ENCODE data around the gene TTI1.

The TTI1 gene

DNA sequence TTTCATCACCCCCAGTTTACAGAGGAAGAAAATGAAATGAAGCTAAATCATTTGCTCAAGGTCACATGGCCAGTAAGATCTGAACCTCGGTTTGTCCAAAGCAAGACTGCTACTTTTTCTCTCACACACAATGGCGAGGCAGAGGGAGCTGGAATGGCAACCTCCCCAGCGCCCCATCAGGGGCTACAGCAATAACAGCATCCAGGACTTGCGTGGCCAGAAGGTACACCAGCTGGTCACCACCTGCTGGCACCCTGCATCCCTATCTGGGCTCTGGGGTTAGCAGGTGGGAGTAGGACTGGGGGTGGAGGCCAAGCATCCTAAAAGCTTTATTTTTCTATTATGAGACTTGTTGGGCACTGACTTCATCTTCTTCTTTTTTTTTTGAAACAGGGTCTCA lies 41.3 kb downstream of the TTI1 start:
- no peak overlapping the region for H2AFZ ChIP-seq (ENCODE audit: low read length)
- H2BK120ac ChIP-seq (ENCODE audit: low read depth, low read length): no peak overlapping the region
- peaks cover 31 to 95% of the 10 kb centered on the region in 2 donors for H3K36me3 ChIP-seq (replicated peaks in 1 of 2; ENCODE audit: control insufficient read depth in 2 of 2, insufficient read depth in 2 of 2, low read length in 2 of 2)
- no peak overlapping the region for H3K23ac ChIP-seq (ENCODE audit: low read depth, low read length, poor library complexity)
- no peak overlapping the region for H3K4me3 ChIP-seq (ENCODE audit: low read length in 2 of 2)
- H3K4me1 ChIP-seq (ENCODE audit: control insufficient read depth in 2 of 2, insufficient read depth in 1 of 2, low read depth in 1 of 2, low read length in 2 of 2): peaks cover 8 to 9% of the 10 kb centered on the region in 2 donors
- H4K8ac ChIP-seq (ENCODE audit: low read depth, low read length): no peak overlapping the region
- H3K79me1 ChIP-seq (ENCODE audit: low read depth, low read length): no peaks in the 10 kb centered on the region
- H3K18ac ChIP-seq (ENCODE audit: low read length): peak overlapping the region; percentile 41
- H2AK5ac ChIP-seq (ENCODE audit: low read depth, low read length): no peak overlapping the region
- H3K4me2 ChIP-seq (ENCODE audit: insufficient read depth, low read length, poor library complexity, severe bottlenecking): no peak overlapping the region
- H3K9me3 ChIP-seq (replicated peaks in 1 of 2; ENCODE audit: control insufficient read depth in 2 of 2, insufficient read depth in 1 of 2, low read depth in 1 of 2, low read length in 2 of 2): no peaks in the 10 kb centered on the region
- H3K14ac ChIP-seq (ENCODE audit: low read length): no peak overlapping the region
- H3K27me3 ChIP-seq (ENCODE audit: control insufficient read depth in 3 of 3, insufficient read depth in 3 of 3, low read depth in 1 of 3, low read length in 3 of 3): no peaks in the 10 kb centered on the region
- DNase-seq (ENCODE audit: low spot score): no peak
- no peak overlapping the region for H3K4ac ChIP-seq (ENCODE audit: low read length)
- no peak overlapping the region for H3K9ac ChIP-seq (ENCODE audit: low read depth, low read length, poor library complexity)
- no peak overlapping the region for H4K91ac ChIP-seq (ENCODE audit: low read depth, low read length, poor library complexity)
- no peak overlapping the region for H2BK12ac ChIP-seq (ENCODE audit: low read length)
- H2BK15ac ChIP-seq (ENCODE audit: low read length): no peak overlapping the region
- no peak overlapping the region for H3K27ac ChIP-seq (replicated peaks; ENCODE audit: low read length)
- H2BK5ac ChIP-seq (ENCODE audit: low read length): no peak overlapping the region
- WGBS, 2 donors (ENCODE audit: extremely low coverage in 2 of 2, insufficient read length in 2 of 2, insufficient replicate concordance in 1 of 2): no CpG with 5 or more reads among the region's 4 CpGs

DNA sequence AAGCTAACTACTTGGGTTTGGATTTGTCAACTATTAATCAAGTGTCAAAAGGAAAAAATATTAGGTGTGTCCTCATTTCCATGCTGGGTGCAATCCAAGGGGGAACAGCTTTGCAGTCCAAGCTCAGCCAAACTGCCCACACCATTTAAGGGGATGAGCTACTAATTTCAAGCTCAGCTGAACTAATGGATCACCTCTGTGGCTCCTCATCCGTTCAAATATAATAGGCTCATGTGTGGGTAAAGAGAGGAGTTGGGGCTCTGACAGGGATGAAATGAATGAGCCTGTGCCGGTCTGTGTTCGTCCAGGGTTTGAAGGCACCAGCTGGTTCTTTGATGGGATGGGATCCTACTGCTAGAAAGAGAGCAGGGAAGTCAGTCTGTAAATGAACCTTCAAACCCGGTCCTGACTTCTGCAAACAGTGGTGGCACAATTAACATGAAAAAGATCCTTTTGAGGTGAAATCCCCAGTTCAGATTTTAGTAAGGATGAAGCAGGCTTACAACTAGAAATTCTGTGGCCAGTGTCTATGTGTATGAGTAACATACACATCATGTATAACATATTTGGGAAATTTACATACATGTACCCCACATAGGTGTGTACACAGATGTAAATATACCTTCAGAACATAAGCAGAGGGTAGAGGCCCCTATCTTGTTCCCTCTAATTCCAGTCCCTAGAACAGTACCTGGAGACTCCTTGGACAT lies 41.9 kb downstream of the TTI1 start:
- no peak overlapping the region for H3K18ac ChIP-seq (ENCODE audit: low read length)
- H3K23ac ChIP-seq (ENCODE audit: low read depth, low read length, poor library complexity): no peak overlapping the region
- peaks cover 26 to 95% of the 10 kb centered on the region in 2 donors for H3K36me3 ChIP-seq (replicated peaks in 1 of 2; ENCODE audit: control insufficient read depth in 2 of 2, insufficient read depth in 2 of 2, low read length in 2 of 2)
- no CpG with 5 or more reads among the region's 4 CpGs for WGBS, 2 donors (ENCODE audit: extremely low coverage in 2 of 2, insufficient read length in 2 of 2, insufficient replicate concordance in 1 of 2)
- H3K79me1 ChIP-seq (ENCODE audit: low read depth, low read length): no peaks in the 10 kb centered on the region
- H2AFZ ChIP-seq (ENCODE audit: low read length): no peak overlapping the region
- no peak overlapping the region for H2BK120ac ChIP-seq (ENCODE audit: low read depth, low read length)
- no peak overlapping the region for H3K4me2 ChIP-seq (ENCODE audit: insufficient read depth, low read length, poor library complexity, severe bottlenecking)
- no peak overlapping the region for H3K4ac ChIP-seq (ENCODE audit: low read length)
- H3K4me3 ChIP-seq (ENCODE audit: low read length in 2 of 2): no peak overlapping the region
- no peak for DNase-seq (ENCODE audit: low spot score)
- no peak overlapping the region for H2BK5ac ChIP-seq (ENCODE audit: low read length)
- no peak overlapping the region for H4K8ac ChIP-seq (ENCODE audit: low read depth, low read length)
- H2BK15ac ChIP-seq (ENCODE audit: low read length): no peak overlapping the region
- no peaks in the 10 kb centered on the region for H3K9me3 ChIP-seq (replicated peaks in 1 of 2; ENCODE audit: control insufficient read depth in 2 of 2, insufficient read depth in 1 of 2, low read depth in 1 of 2, low read length in 2 of 2)
- no peak overlapping the region for H2AK5ac ChIP-seq (ENCODE audit: low read depth, low read length)
- H3K27me3 ChIP-seq (ENCODE audit: control insufficient read depth in 3 of 3, insufficient read depth in 3 of 3, low read depth in 1 of 3, low read length in 3 of 3): no peaks in the 10 kb centered on the region
- peaks cover 9 to 13% of the 10 kb centered on the region in 2 donors for H3K4me1 ChIP-seq (ENCODE audit: control insufficient read depth in 2 of 2, insufficient read depth in 1 of 2, low read depth in 1 of 2, low read length in 2 of 2)
- H4K91ac ChIP-seq (ENCODE audit: low read depth, low read length, poor library complexity): no peak overlapping the region
- H3K14ac ChIP-seq (ENCODE audit: low read length): no peak overlapping the region
- no peak overlapping the region for H3K9ac ChIP-seq (ENCODE audit: low read depth, low read length, poor library complexity)
- H3K27ac ChIP-seq (replicated peaks; ENCODE audit: low read length): no peak overlapping the region
- no peak overlapping the region for H2BK12ac ChIP-seq (ENCODE audit: low read length)

GRCh38 chr20:37990571-37991151 lies 42.6 kb downstream of the TTI1 start:
- H2BK12ac ChIP-seq (ENCODE audit: low read length): no peak overlapping the region
- no peak for DNase-seq (ENCODE audit: low spot score)
- no CpG with 5 or more reads among the region's 10 CpGs for WGBS, 2 donors (ENCODE audit: extremely low coverage in 2 of 2, insufficient read length in 2 of 2, insufficient replicate concordance in 1 of 2)

GRCh38 chr20:37989601-37990295 lies 43.5 kb downstream of the TTI1 start:
- H2BK120ac ChIP-seq (ENCODE audit: low read depth, low read length): no peak overlapping the region
- no peak overlapping the region for H2AK5ac ChIP-seq (ENCODE audit: low read depth, low read length)
- H3K18ac ChIP-seq (ENCODE audit: low read length): no peak overlapping the region
- H3K4me2 ChIP-seq (ENCODE audit: insufficient read depth, low read length, poor library complexity, severe bottlenecking): no peak overlapping the region
- no peaks in the 10 kb centered on the region for H3K79me1 ChIP-seq (ENCODE audit: low read depth, low read length)
- no peak overlapping the region for H3K23ac ChIP-seq (ENCODE audit: low read depth, low read length, poor library complexity)
- no peak overlapping the region for H3K27ac ChIP-seq (replicated peaks; ENCODE audit: low read length)
- DNase-seq (ENCODE audit: low spot score): no peak
- no peaks in the 10 kb centered on the region for H3K27me3 ChIP-seq (ENCODE audit: control insufficient read depth in 3 of 3, insufficient read depth in 3 of 3, low read depth in 1 of 3, low read length in 3 of 3)
- H2BK12ac ChIP-seq (ENCODE audit: low read length): no peak overlapping the region
- no peak overlapping the region for H2BK15ac ChIP-seq (ENCODE audit: low read length)
- no peak overlapping the region for H3K14ac ChIP-seq (ENCODE audit: low read length)
- peaks cover 9 to 13% of the 10 kb centered on the region in 2 donors for H3K4me1 ChIP-seq (ENCODE audit: control insufficient read depth in 2 of 2, insufficient read depth in 1 of 2, low read depth in 1 of 2, low read length in 2 of 2)
- no peak overlapping the region for H2BK5ac ChIP-seq (ENCODE audit: low read length)
- peaks cover 15 to 93% of the 10 kb centered on the region in 2 donors for H3K36me3 ChIP-seq (replicated peaks in 1 of 2; ENCODE audit: control insufficient read depth in 2 of 2, insufficient read depth in 2 of 2, low read length in 2 of 2)
- H4K91ac ChIP-seq (ENCODE audit: low read depth, low read length, poor library complexity): no peak overlapping the region
- no peak overlapping the region for H3K4me3 ChIP-seq (ENCODE audit: low read length in 2 of 2)
- no CpG with 5 or more reads among the region's 7 CpGs for WGBS, 2 donors (ENCODE audit: extremely low coverage in 2 of 2, insufficient read length in 2 of 2, insufficient replicate concordance in 1 of 2)
- H3K9me3 ChIP-seq (replicated peaks in 1 of 2; ENCODE audit: control insufficient read depth in 2 of 2, insufficient read depth in 1 of 2, low read depth in 1 of 2, low read length in 2 of 2): no peaks in the 10 kb centered on the region
- H3K4ac ChIP-seq (ENCODE audit: low read length): no peak overlapping the region
- no peak overlapping the region for H4K8ac ChIP-seq (ENCODE audit: low read depth, low read length)
- no peak overlapping the region for H2AFZ ChIP-seq (ENCODE audit: low read length)
- H3K9ac ChIP-seq (ENCODE audit: low read depth, low read length, poor library complexity): peak overlapping the region; percentile 24

More at GRCh38 chr20:37990571-37991151, 42.6 kb downstream of the TTI1 start:
- no peak overlapping the region for H3K18ac ChIP-seq (ENCODE audit: low read length)
- no peak overlapping the region for H4K8ac ChIP-seq (ENCODE audit: low read depth, low read length)
- no peak overlapping the region for H2BK120ac ChIP-seq (ENCODE audit: low read depth, low read length)
- H2BK5ac ChIP-seq (ENCODE audit: low read length): no peak overlapping the region
- no peak overlapping the region for H2BK15ac ChIP-seq (ENCODE audit: low read length)
- H3K4ac ChIP-seq (ENCODE audit: low read length): no peak overlapping the region
- no peak overlapping the region for H3K4me2 ChIP-seq (ENCODE audit: insufficient read depth, low read length, poor library complexity, severe bottlenecking)
- H2AFZ ChIP-seq (ENCODE audit: low read length): no peak overlapping the region
- H3K27me3 ChIP-seq (ENCODE audit: control insufficient read depth in 3 of 3, insufficient read depth in 3 of 3, low read depth in 1 of 3, low read length in 3 of 3): no peaks in the 10 kb centered on the region
- no peak overlapping the region for H3K27ac ChIP-seq (replicated peaks; ENCODE audit: low read length)
- H3K36me3 ChIP-seq (replicated peaks in 1 of 2; ENCODE audit: control insufficient read depth in 2 of 2, insufficient read depth in 2 of 2, low read length in 2 of 2): peaks cover 22 to 95% of the 10 kb centered on the region in 2 donors
- peak overlapping the region; percentile 44 for H3K9ac ChIP-seq (ENCODE audit: low read depth, low read length, poor library complexity)
- H2AK5ac ChIP-seq (ENCODE audit: low read depth, low read length): no peak overlapping the region
- H3K9me3 ChIP-seq (replicated peaks in 1 of 2; ENCODE audit: control insufficient read depth in 2 of 2, insufficient read depth in 1 of 2, low read depth in 1 of 2, low read length in 2 of 2): no peaks in the 10 kb centered on the region
- H3K79me1 ChIP-seq (ENCODE audit: low read depth, low read length): no peaks in the 10 kb centered on the region
- peak overlapping the region; percentile 60 for H3K23ac ChIP-seq (ENCODE audit: low read depth, low read length, poor library complexity)
- no peak overlapping the region for H3K4me3 ChIP-seq (ENCODE audit: low read length in 2 of 2)
- H3K4me1 ChIP-seq (ENCODE audit: control insufficient read depth in 2 of 2, insufficient read depth in 1 of 2, low read depth in 1 of 2, low read length in 2 of 2): peaks cover 9 to 13% of the 10 kb centered on the region in 2 donors
- H4K91ac ChIP-seq (ENCODE audit: low read depth, low read length, poor library complexity): no peak overlapping the region
- H3K14ac ChIP-seq (ENCODE audit: low read length): no peak overlapping the region

Data from neuronal stem cell (in vitro differentiated cells).